GM19193 (cell line): Measurements from ENCODE around the gene C17orf67.

ENCODE experiments used
- POLR2A ChIP-seq: IDR thresholded peaks from 4 replicates; pipeline ENCODE4 v1.6.1; 2011; ENCODE audit not compliant: insufficient read depth, insufficient read length; ENCODE audit errors: extremely low read depth

Gene C17orf67

DNA sequence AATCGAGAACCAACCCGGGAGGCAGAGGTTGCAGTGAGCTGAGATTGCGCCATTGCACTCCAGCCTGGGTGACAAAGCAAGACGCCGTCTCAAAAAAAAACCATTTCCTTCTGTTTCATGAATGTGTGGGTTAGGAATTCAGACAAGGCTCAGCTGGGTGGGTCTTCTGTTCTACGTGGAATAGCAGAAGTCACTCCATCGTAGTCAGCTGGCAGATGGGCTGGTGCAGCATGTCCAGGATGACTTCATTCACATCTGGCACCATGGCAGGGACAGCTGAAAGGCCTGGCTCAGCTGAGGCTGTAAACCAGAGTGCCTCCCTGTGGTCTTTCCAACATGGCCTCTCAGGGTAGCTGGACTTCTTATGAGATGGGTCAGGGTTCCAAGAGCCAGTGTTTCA, 89.0 kb downstream of the C17orf67 start:
- no peak for TF ChIP-seq POLR2A

DNA sequence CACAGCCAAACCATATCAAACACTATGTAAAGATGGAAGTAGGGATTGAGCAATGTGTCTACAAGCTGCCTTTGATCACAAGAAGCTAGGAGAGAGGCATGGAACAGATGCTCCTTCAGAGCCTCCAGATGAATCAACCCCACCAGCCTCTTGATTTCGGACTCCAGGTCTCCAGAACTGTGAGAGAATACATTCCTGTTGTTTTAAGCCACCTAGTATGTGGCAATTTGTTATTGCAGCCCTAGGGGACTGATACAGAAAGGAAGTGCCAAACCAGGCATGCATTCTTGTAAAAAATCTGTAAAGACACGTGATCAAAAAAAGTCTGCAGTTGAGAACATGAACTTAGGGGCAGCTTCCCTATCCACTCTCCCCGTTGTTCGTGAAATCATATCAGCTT, 91.1 kb downstream of the C17orf67 start:
- TF ChIP-seq POLR2A = no peak
